T-helper 9 cell (primary cell): ENCODE results near the gene RASSF1.

Source experiments
- DNase-seq: peaks from one replicate; pipeline ENCODE4 v3.0.0-alpha.2; 2020

Gene RASSF1

DNA sequence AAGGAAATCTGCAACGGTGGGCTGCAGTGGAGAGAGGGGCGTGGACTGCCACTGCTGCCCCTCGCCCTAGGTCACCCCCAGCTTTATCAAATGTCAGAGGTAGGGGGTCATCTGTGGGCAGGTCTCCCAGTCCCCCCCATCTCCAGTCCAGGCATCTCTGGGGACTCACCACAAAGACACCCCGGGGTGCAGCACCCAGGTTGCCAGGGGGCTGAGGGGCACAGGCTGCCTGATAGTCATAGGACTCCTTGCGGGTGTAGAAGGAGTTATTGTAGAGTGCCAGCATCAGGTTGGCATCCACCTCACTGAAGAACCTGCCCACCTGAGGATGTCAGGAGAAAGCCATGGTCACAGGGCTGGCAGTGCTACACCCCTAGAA lies 25.2 kb upstream of the RASSF1 start:
- DNase-seq: no peak

- peak; percentile 95 for DNase-seq
These were observed 24.6 kb upstream of the RASSF1 start for GRCh38 chr3:50365080-50365841.

DNA sequence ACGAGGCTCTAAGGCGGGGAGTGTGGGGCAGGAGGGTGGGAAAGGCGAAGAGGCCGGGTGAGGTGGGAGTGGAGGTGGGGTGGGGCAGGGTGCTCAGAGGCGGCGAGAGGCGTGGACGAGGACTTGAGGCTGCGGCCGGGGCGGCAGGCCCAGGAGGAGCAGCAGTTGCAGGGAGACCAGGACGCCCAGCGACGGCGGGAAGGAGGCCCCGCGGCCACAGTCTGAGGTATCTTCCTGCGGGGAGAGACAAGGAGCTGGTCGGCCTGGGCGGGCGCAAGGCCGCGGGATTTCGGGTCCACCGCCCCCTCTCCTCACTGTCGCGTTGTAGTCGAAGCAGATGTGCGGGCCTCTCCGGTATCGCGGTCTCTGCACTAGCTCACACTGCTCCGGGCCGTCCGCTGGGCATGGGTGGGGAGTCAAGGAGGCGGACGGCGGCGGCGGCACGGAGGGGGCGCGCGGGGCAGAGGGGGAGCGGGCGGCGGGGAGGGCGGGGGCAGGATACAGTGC lies 24.0 kb upstream of the RASSF1 start:
- no peak for DNase-seq

GRCh38 chr3:50359760-50360110 lies 19.1 kb upstream of the RASSF1 start:
- DNase-seq: no peak

GRCh38 chr3:50358911-50359759 lies 18.5 kb upstream of the RASSF1 start, which contains the start of gene TMEM115:
Gene TMEM115, minus strand, starts transcription at chr3:50359521. Its CDS starts 458 bp downstream, at chr3:50359063.
- DNase-seq: peak; percentile 93

DNA sequence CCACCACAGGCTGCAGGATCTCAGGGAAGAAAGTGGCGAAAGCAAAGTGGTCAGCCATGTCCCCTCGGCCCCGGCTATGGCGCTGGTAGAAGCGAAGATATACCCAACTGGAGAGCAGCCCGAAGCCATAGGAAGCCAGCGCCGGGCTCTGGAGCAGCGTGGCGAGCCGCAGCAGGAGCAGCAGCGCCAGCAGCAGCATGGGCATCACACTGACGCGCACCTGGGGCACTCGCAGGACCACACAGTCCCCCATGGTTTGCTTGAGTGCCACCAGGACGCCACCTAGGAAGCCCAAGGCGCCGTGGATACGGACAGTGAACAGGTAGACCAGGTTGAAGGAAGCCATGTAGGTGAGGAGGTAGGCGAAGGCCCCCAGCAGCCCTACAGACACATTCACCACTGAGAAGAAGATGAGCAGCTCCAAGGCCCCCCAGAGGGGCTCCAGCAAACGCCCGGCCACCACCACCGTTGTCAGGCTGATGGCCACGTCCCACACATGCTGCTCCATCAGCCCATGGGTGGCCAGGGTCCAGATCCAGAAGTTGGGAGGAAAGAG lies 17.8 kb upstream of the RASSF1 start:
- no peak for DNase-seq

GRCh38 chr3:50357481-50357880 lies 16.8 kb upstream of the RASSF1 start:
- no peak for DNase-seq

DNA sequence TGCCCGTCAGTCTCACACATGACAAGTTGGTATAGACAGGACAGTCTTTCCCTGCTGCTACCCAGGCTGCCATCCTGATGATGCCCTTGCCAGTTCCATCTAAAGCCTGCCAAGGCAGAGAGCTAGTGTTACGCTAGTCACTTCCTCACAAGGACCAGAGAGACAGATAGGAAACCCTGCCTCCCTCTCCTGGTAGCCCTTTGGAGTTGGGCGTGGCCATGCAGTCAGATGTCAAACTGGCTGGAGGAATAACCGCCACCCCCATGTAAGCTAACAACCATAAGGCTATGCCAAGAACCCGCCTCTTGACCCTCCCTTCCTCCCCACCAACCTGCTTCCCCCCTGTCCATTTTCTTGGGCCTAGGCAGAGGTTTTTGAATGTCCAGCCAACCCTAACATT lies 15.9 kb upstream of the RASSF1 start:
- no peak for DNase-seq

DNA sequence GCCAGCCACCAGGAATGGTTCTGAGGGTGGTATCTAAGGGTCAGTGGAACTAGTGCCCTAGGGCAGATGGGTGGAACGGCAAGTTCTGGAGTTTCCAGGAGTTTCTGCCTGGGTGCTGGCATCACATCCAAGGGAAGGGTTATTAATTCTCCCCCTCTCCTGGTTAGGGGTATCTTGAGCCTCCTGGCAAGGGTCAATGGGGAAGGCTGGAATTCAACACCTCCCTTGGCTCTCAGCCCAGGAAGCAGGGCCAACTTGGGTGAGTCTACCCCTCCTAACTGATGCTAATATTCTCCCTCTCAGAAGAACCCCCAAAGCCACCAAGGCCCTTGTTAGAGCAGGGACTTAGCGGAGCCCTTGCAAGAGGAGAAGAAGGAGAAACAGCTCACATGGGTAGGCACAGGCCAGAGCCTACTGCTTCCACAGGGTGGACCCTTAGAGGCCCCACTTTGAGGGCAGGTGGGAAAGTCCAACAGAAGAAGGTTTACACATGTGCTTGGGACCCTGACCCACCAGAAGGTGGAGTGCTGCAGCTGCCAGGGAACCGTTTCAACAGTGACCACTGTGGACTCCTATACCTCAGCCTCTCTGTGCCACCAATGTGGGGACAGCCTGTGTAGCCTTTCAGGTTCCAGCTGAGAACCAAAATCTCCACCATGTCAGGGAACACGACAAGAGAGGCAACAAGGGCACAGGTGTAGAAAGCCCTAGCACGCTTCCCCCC lies 15.4 kb upstream of the RASSF1 start:
- no peak for DNase-seq

- DNase-seq: no peak
These were observed 14.2 kb upstream of the RASSF1 start for GRCh38 chr3:50354850-50355249.

DNA sequence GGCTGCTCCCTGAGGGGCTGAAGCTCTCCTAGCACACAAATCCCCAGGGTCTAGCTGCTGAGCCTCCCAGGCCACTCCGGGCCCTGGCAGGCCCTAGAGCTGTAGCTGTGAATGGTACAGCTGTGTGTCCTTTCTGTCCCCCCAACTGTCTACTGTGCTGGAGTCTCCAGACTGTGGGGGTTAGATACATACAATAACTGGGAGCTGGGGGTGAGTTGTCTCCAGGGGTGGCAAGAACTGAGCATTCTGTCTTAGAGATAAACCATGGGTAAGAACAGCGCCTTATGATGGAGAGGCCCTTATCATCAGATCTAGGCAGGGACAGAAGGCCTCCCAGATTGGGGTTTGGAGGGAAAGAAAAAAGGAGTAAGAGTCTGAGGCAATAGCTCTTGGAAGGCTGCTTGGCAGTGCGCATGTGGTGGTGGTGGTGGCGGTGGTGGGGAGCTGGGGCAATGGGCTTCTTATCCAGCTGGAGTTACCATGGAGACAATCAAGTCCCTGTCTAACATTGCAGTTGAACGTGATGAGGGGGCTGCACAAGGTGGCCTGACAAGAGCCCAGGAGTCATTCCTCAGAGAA lies 13.6 kb upstream of the RASSF1 start:
- DNase-seq: no peak

GRCh38 chr3:50353245-50354004 lies 12.8 kb upstream of the RASSF1 start:
- no peak for DNase-seq

- no peak for DNase-seq
These were observed 12.1 kb upstream of the RASSF1 start for GRCh38 chr3:50352781-50353180.

- no peak for DNase-seq
These were observed 10.7 kb upstream of the RASSF1 start for GRCh38 chr3:50351323-50351697.

DNA sequence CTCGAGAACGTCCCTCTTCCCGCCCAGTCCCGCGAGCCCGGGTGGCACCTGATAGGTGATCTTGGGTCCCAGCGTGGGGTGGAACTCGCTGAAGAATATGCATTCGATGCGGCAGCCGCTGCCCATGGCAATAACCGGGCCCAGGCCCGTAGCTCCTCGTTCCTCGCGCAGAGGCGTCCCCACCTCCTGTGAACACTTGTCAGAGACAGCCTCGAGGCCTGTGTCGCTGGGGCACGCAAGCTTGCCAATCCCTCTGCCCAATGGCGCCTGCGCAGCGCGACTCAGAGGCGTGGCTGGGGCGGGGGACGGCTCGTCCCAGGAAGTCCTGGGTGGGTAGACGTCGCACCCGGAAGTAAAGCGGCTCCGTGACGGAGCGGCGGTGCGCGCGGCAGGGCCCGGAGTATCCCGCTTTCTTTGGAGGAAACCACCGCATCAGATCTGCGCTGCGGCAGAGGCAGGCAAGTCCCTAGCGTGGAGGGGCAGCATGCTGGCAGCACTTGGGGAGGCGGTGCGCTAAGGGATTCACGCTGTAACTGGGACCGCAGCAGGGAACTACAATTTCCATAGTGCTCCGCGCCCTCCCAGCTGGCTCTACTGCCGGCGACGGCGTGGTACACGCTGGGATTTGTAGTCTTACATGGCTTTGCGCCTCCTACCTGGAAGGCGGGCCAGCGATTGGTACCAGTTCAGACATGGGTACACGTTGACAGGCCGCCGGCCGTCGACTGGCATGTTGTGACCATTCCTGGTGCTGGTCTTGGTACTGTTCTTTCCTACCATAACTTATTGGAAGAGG lies 10.1 kb upstream of the RASSF1 start, which contains the start of the genes CYB561D2 and NPRL2:
CYB561D2 (plus strand) TSS at position 336 of the 796 bp plus-strand sequence. CDS start 572 bp downstream, outside the sequence.
NPRL2 (minus strand) TSS at position 249 of the 796 bp plus-strand sequence; CDS start at position 126, 123 bp downstream.
- DNase-seq: peak; percentile 98

DNA sequence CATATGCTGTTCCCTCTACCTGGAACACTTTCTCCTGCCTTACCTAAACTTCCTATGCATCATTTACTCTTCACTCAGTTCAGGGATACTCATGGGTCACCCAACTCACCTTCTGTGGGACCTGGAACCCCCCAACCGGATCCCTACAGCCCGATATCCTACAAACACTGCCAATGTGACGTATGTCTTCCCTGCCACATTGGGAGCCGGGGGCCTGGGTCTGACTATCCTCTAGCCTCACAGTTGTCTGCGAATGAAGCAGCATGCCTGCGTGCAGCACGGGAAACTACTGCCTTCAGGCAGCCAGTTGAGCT lies 9.5 kb upstream of the RASSF1 start:
- DNase-seq: no peak

DNA sequence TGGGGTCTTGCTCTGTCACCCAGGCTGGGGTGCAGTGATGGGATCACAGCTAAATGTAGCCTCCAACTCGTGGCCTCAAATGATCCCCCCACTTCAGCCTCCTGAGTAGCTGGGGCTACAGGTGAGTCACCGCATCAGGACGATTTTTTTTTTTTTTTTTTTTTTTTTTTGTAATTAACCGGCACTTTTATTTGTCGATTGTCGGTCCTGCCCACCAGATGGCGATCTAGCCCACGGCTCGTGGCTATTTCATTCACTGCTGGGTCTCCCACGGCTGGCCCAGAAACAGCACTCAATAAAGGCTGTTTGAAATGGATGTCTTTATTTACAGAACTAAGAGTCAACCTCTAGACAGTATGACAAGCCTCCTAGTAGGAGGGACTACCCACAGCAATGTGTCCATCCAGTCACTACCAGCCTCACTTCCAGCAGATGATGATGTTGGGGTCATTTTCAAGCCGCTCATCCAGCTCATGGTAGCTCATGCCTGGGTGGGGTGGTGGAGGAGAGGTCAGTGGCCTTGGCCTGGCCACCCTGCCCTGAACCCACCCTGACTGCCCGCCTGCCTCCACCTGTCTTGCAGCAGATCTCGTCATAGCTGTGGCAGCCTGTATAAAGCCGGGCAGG lies 6.7 kb upstream of the RASSF1 start:
- DNase-seq: peak; percentile 68

DNA sequence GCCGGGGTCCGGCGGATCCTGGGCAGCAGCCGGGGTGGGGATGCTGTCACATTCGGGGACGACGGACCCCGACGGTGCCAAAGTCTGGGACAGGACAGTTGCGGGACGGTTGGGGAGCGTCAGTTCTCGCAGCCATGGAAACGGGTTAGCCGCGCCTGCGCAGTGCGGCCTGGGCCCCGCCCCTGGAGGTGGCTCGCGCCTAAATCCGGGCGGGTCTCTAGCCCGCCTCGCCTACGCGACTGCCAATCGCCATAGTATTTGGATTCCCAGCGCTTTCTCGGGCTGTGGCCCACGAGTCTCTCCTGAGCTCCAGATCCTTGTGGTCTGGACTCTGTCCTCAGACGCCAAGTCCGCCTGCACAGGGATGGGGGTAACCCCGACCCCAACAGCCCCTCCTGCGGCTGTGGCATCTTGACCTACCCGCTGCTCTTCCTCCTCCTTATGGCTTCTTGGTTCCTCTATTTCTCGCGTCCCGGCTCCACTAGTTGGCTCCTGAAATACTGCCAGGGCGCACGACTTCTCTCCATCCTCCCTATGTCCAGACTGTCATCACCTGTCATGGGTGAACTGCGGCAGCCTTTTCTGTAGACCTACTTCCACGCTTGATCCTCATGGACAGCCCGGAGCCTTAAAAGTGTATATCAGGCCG lies 5.1 kb upstream of the RASSF1 start, which contains the start of gene ZMYND10:
ZMYND10 (minus strand) TSS at position 147 of the 649 bp plus-strand sequence. CDS start 153 bp downstream, outside the sequence.
- peak; percentile 73 for DNase-seq

DNA sequence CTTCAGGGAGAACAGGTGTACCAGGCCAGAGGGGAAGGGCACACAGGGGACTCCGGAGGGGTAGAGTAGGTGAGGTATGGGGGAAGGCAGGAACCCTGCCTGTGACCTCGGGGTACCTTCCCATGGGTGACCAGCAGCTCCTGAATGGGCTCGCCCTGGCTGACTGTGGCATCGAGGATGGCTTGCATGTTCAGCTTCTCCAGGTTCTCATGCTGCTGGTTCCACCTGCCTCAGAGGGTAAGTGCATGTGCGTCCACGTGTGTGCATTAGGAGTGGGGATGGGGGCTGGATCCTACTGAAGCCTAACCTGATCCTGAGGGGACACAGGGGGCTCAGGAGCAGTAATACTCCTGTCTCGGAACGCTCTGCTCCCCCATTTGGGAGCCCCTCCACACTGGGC lies 4.4 kb upstream of the RASSF1 start:
- DNase-seq: no peak
